MM.1S (cell line): ENCODE data around the gene COPG2.

Experiments used
- CTCF ChIP-seq: fragments of 300-600 bp; sonication (generic); IDR thresholded peaks from 2 replicates; pipeline ENCODE4 v1.5.1; 2016; ENCODE audit warnings: antibody characterized with exemption, low read length, mixed read lengths
- EZH2 ChIP-seq: fragments of 300-600 bp; sonication (generic); optimal IDR thresholded peaks from 2 replicates; pipeline ENCODE3; 2017; ENCODE audit warnings: low read depth, mild to moderate bottlenecking, antibody characterized with exemption, low read length, mixed read lengths
- EZH2phosphoT487 ChIP-seq: fragments of 300-600 bp; sonication (generic); IDR thresholded peaks from 2 replicates; pipeline ENCODE4 v1.6.1; 2018; ENCODE audit warnings: antibody characterized with exemption, low read length

GRCh38 chr7:130489140-130489983, 179.2 kb downstream of the COPG2 start:
- no peak for TF ChIP-seq EZH2
- TF ChIP-seq EZH2phosphoT487: no peak
- TF ChIP-seq CTCF: no peak
